HCT116 (cell line): Measurements from ENCODE around the gene KCNJ4. TPM values are rescaled to one million over a fixed set of nuclear protein-coding genes. Genes with fewer than 3 reads are reported as not detected.

Experiments used
- ATAC-seq: fragments of 200-7000 bp; cut with Tn5 transposase; 2 replicates; pipeline ENCODE4 v1.9.1; 2020; ENCODE audit warnings: mild to moderate bottlenecking, moderate library complexity
- BruUV-seq: library from RNA; stranded (reverse); fragments of 400-500 nt; replicated peaks from 2 replicates; lab custom pipeline; 2021; lab: Mats Ljungman, UMichigan
- CTCF ChIA-PET: fragments of 300-600 bp; sonication (Branson Sonifier 250); formaldehyde crosslinking; loops from one replicate; lab custom pipeline; 2021; ENCODE audit warnings: antibody characterized with exemption; lab: Charles Lee
- POLR2A ChIA-PET: fragments of 300-600, 350-600 bp; sonication (Branson Sonifier 250); formaldehyde crosslinking; loops from one replicate; lab custom pipeline; 2021; ENCODE audit warnings: antibody characterized with exemption; lab: Charles Lee
- RAD21 ChIA-PET, 2 experiments: fragments of 300-600 bp; sonication (Branson Sonifier 250); formaldehyde crosslinking; loops; one replicate each; lab custom pipeline; 2023; ENCODE audit warnings: low total read pairs in 2 of 2; ENCODE audit not compliant: uncharacterized antibody in 2 of 2, unreplicated experiment in 2 of 2, low non-redundant PET in 1 of 2; lab: Charles Lee
- DNase-seq: peaks from one replicate; pipeline ENCODE4 v3.0.0-alpha.2; 2010; ENCODE audit warnings: low read depth, low spot score
- H2AFZ ChIP-seq: fragments of 200-600 bp; shearing (Covaris generic), sonication (generic); 2 replicates; pipeline ENCODE4 v1.6.1; 2017; ENCODE audit warnings: low read depth, mixed run types, mixed read lengths, antibody characterized with exemption, low read length; ENCODE audit not compliant: poor library complexity, severe bottlenecking
- H3K27ac ChIP-seq: 2 replicates; pipeline ENCODE4 v1.5.1; 2012; ENCODE audit warnings: low read depth, low read length
- H3K27me3 ChIP-seq: fragments of 200-600 bp; sonication (generic); 2 replicates; pipeline ENCODE4 v1.6.1; 2016; ENCODE audit warnings: mixed run types, low read length, mixed read lengths; ENCODE audit not compliant: insufficient read depth
- H3K36me3 ChIP-seq, 2 experiments: fragments of 200-500 bp in 1 of 2; fragments of 200-600 bp in 1 of 2; sonication (Bioruptor generic) in 1 of 2; sonication (generic) in 1 of 2; 2 replicates each; pipeline versions ENCODE4 v1.5.1 to v1.6.1; 2014 to 2016; ENCODE audit warnings: low read length in 2 of 2, inconsistent platforms in 1 of 2, mixed read lengths in 1 of 2, mixed run types in 1 of 2; ENCODE audit not compliant: insufficient read depth in 2 of 2, control insufficient read depth in 1 of 2
- H3K4me1 ChIP-seq, 2 experiments: fragments of 200-600 bp in 1 of 2; sonication (generic) in 1 of 2; 2 replicates each; pipeline versions ENCODE4 v1.5.1 to v1.6.1; 2012 to 2017; ENCODE audit warnings: low read length in 2 of 2, inconsistent platforms in 1 of 2, mild to moderate bottlenecking in 1 of 2, mixed read lengths in 1 of 2, mixed run types in 1 of 2, moderate library complexity in 1 of 2; ENCODE audit not compliant: insufficient read depth in 2 of 2, control insufficient read depth in 1 of 2
- H3K4me2 ChIP-seq: fragments of 200-600 bp; sonication (generic); 2 replicates; pipeline ENCODE4 v1.6.1; 2017; ENCODE audit warnings: mixed run types, low read length, mixed read lengths
- H3K4me3 ChIP-seq, 2 experiments: fragments of 200-600 bp in 1 of 2; sonication (generic) in 1 of 2; replicated peaks in 1 of 2; 2 replicates each; pipeline ENCODE4 v1.5.1; 2011 to 2016; ENCODE audit warnings: low read length in 2 of 2, control low read depth in 1 of 2, low read depth in 1 of 2, mild to moderate bottlenecking in 1 of 2, mixed read lengths in 1 of 2, mixed run types in 1 of 2
- H3K79me2 ChIP-seq: fragments of 200-600 bp; sonication (generic); 2 replicates; pipeline ENCODE4 v1.6.1; 2017; ENCODE audit warnings: mild to moderate bottlenecking, mixed run types, low read length, moderate library complexity, mixed read lengths; ENCODE audit not compliant: insufficient read depth
- H3K9ac ChIP-seq: fragments of 200-600 bp; sonication (generic); 2 replicates; pipeline ENCODE4 v1.6.1; 2016; ENCODE audit warnings: low read length, mixed read lengths
- H3K9me2 ChIP-seq: fragments of 200-600 bp; sonication (generic), shearing (Covaris generic); 2 replicates; pipeline ENCODE4 v1.6.1; 2017; ENCODE audit warnings: mixed run types, mild to moderate bottlenecking, moderate library complexity; ENCODE audit not compliant: insufficient read depth
- H3K9me3 ChIP-seq, 2 experiments: fragments of 200-500 bp in 1 of 2; fragments of 200-600 bp in 1 of 2; sonication (Bioruptor generic) in 1 of 2; sonication (generic) in 1 of 2; 2 replicates each; pipeline ENCODE4 v1.6.1; 2014 to 2017; ENCODE audit warnings: low read length in 2 of 2, mixed read lengths in 2 of 2, inconsistent platforms in 1 of 2, low read depth in 1 of 2, mild to moderate bottlenecking in 1 of 2, mixed run types in 1 of 2, moderate library complexity in 1 of 2; ENCODE audit not compliant: control insufficient read depth in 1 of 2, insufficient read depth in 1 of 2
- H4K20me1 ChIP-seq: fragments of 200-600 bp; sonication (generic), shearing (Covaris generic); 2 replicates; pipeline ENCODE4 v1.6.1; 2017; ENCODE audit warnings: mixed run types, mild to moderate bottlenecking, moderate library complexity; ENCODE audit not compliant: insufficient read depth
- ATF3 ChIP-seq: IDR thresholded peaks from 2 replicates; pipeline ENCODE4 v1.6.1; 2012
- CBX3 ChIP-seq: IDR thresholded peaks from 2 replicates; pipeline ENCODE4 v1.6.1; 2012; ENCODE audit warnings: low read depth
- EGR1 ChIP-seq: IDR thresholded peaks from 2 replicates; pipeline ENCODE4 v1.6.1; 2012; ENCODE audit warnings: low read depth
- EZH2 ChIP-seq: fragments of 200-600 bp; sonication (generic); IDR thresholded peaks from 2 replicates; pipeline ENCODE4 v1.6.1; 2017; ENCODE audit warnings: antibody characterized with exemption, mixed run types
- EZH2phosphoT487 ChIP-seq: fragments of 200-600 bp; IDR thresholded peaks from 2 replicates; pipeline ENCODE4 v1.6.1; 2018; ENCODE audit warnings: antibody characterized with exemption, borderline replicate concordance
- FOSL1 ChIP-seq: IDR thresholded peaks from 2 replicates; pipeline ENCODE4 v1.6.1; 2012; ENCODE audit warnings: low read depth
- JUND ChIP-seq: IDR thresholded peaks from 2 replicates; pipeline ENCODE4 v1.6.1; 2012
- POLR2A ChIP-seq: IDR thresholded peaks from 2 replicates; pipeline ENCODE4 v1.7.0; 2011; ENCODE audit warnings: borderline replicate concordance; ENCODE audit not compliant: insufficient read depth, insufficient read length; ENCODE audit errors: extremely low read depth
- POLR2AphosphoS5 ChIP-seq: IDR thresholded peaks from 2 replicates; pipeline ENCODE4 v1.6.1; 2011; ENCODE audit warnings: mild to moderate bottlenecking, low read depth, low read length, moderate library complexity
- REST ChIP-seq: IDR thresholded peaks from 2 replicates; pipeline ENCODE4 v1.6.1; 2012; ENCODE audit warnings: low read depth
- SIN3A ChIP-seq: IDR thresholded peaks from 2 replicates; pipeline ENCODE4 v1.6.1; 2012; ENCODE audit warnings: low read depth
- YY1 ChIP-seq: IDR thresholded peaks from 2 replicates; pipeline ENCODE4 v1.6.1; 2011; ENCODE audit warnings: low read length, low read depth, moderate library complexity, mild to moderate bottlenecking; ENCODE audit not compliant: insufficient replicate concordance; ENCODE audit errors: extremely low read depth
- ZFX ChIP-seq: fragments of 450-650 bp; IDR thresholded peaks from 2 replicates; pipeline ENCODE4 v1.6.1; 2017
- ZNF274 ChIP-seq: fragments of 200-500 bp; sonication (Bioruptor generic); IDR thresholded peaks from 2 replicates; pipeline ENCODE4 v1.6.1; 2014; ENCODE audit warnings: mild to moderate bottlenecking, low read depth, low read length, inconsistent platforms
- intact Hi-C: fragments of 100-400 bp; cut with micrococcal nuclease; formaldehyde crosslinking; loops from 2 replicates; pipeline ENCODE4 v1.10.0; 2022
- total RNA-seq: library from RNA; stranded (reverse); gene quantifications from one replicate; pipeline ENCODE4 v1.2.1, GENCODE V29; 2021; ENCODE audit not compliant: unreplicated experiment
- TF ChIP-seq, protein P1 (sequence below): IDR thresholded peaks from 2 replicates; pipeline ENCODE4 v1.6.1; 2011; ENCODE audit warnings: mild to moderate bottlenecking, low read length, moderate library complexity; ENCODE audit not compliant: insufficient replicate concordance; ENCODE audit errors: extremely low read depth

The KCNJ4 gene
- total RNA-seq, 1 experiment from 2014 or later: not detected

- Histone ChIP-seq H3K4me1 (peaks cover 0 to 9% of the 10 kb centered on the region in 2 experiments; a peak in 1 of 4 replicates), H3K27me3 (no peaks in the 10 kb centered on the region), H2AFZ (no peak overlapping the region), H3K9me3 (no peaks in the 10 kb centered on the region), H3K27ac (no peak overlapping the region), H3K9ac (no peak overlapping the region), H3K9me2 (no peaks in the 10 kb centered on the region), H3K4me3 (no peak overlapping the region), H3K79me2 (no peaks in the 10 kb centered on the region), H3K4me2 (no peak overlapping the region), H3K36me3 (no peaks in the 10 kb centered on the region), H4K20me1 (no peaks in the 10 kb centered on the region)
- ATAC-seq (no peak), DNase-seq (no peak)
- CTCF ChIA-PET: no interaction called here
- BruUV-seq: no TSS peak
- RAD21 ChIA-PET: no interaction called here
- TF ChIP-seq CBX3 (no peak), EZH2phosphoT487 (no peak), JUND (no peak), ATF3 (no peak), REST (no peak), YY1 (no peak), SIN3A (no peak), ZFX (no peak), ZNF274 (no peak), EZH2 (no peak), POLR2A (no peak), FOSL1 (no peak), EGR1 (no peak), POLR2AphosphoS5 (no peak)
- TF ChIP-seq, protein P1, sequence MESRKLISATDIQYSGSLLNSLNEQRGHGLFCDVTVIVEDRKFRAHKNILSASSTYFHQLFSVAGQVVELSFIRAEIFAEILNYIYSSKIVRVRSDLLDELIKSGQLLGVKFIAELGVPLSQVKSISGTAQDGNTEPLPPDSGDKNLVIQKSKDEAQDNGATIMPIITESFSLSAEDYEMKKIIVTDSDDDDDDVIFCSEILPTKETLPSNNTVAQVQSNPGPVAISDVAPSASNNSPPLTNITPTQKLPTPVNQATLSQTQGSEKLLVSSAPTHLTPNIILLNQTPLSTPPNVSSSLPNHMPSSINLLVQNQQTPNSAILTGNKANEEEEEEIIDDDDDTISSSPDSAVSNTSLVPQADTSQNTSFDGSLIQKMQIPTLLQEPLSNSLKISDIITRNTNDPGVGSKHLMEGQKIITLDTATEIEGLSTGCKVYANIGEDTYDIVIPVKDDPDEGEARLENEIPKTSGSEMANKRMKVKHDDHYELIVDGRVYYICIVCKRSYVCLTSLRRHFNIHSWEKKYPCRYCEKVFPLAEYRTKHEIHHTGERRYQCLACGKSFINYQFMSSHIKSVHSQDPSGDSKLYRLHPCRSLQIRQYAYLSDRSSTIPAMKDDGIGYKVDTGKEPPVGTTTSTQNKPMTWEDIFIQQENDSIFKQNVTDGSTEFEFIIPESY: no peak
- POLR2A ChIA-PET: interaction anchor here (1.3 kb wide), 1 partner anchor 30 kb away, joined by 3 read pairs; no protein-coding TSS in a partner anchor
- intact Hi-C loops: no loop called here
Observed at GRCh38 chr22:38432264-38432663, 22.7 kb downstream of the KCNJ4 start.
